Upper lobe of left lung (tissue), 4 donors: ENCODE data around the gene COA8.

Source experiments
- EP300 ChIP-seq, 4 donors: sonication (generic); formaldehyde crosslinking; IDR thresholded peaks; one replicate each; pipeline ENCODE4 v1.5.1; 2017; ENCODE audit warnings: antibody characterized with exemption in 4 of 4, control low read depth in 2 of 4
- POLR2A ChIP-seq, 4 donors: fragments of 450-650 bp; IDR thresholded peaks; one replicate each; pipeline ENCODE4 v1.5.1; 2016 to 2017; ENCODE audit warnings: antibody characterized with exemption in 4 of 4, mild to moderate bottlenecking in 2 of 4
- POLR2AphosphoS5 ChIP-seq, 2 donors: sonication (generic); formaldehyde crosslinking; IDR thresholded peaks; one replicate each; pipeline ENCODE4 v1.5.1; 2017; ENCODE audit warnings: antibody characterized with exemption in 2 of 2
- TF ChIP-seq, protein P1 (sequence below), 6 experiments: fragments of 450-650 bp in 4 of 6; fragments of 200-600 bp in 2 of 6; sonication (generic) in 2 of 6; IDR thresholded peaks; one replicate each; pipeline ENCODE4 v1.5.1; 2016 to 2019; ENCODE audit warnings: antibody characterized with exemption in 6 of 6

DNA sequence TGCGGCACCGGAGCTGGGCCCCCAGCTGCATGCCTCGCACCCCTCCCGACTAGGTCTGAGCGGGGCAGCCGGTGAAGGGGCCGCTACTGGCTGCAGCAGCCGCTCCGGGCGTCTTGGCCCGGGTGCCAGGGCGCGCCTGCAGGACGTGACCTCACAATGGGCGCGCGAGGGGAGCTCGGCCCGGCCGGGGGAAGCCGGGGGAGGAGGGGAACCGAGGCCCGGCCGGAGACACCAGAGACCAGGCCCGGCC, 656 bp upstream of the COA8 start:
- TF ChIP-seq, protein P1, sequence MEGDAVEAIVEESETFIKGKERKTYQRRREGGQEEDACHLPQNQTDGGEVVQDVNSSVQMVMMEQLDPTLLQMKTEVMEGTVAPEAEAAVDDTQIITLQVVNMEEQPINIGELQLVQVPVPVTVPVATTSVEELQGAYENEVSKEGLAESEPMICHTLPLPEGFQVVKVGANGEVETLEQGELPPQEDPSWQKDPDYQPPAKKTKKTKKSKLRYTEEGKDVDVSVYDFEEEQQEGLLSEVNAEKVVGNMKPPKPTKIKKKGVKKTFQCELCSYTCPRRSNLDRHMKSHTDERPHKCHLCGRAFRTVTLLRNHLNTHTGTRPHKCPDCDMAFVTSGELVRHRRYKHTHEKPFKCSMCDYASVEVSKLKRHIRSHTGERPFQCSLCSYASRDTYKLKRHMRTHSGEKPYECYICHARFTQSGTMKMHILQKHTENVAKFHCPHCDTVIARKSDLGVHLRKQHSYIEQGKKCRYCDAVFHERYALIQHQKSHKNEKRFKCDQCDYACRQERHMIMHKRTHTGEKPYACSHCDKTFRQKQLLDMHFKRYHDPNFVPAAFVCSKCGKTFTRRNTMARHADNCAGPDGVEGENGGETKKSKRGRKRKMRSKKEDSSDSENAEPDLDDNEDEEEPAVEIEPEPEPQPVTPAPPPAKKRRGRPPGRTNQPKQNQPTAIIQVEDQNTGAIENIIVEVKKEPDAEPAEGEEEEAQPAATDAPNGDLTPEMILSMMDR (IDR thresholded peaks at IDR 0.05): no peak
- TF ChIP-seq POLR2AphosphoS5 (IDR thresholded peaks at IDR 0.05) (no peak), POLR2A (IDR thresholded peaks at IDR 0.05) (no peak), EP300 (IDR thresholded peaks at IDR 0.05) (no peak)
